ENCODE measurements around the gene OR52K1. TPM values are rescaled to one million over a fixed set of nuclear protein-coding genes. Genes with fewer than 3 reads are reported as not detected.

The OR52K1 gene
- not detected for total RNA-seq
- long read RNA-seq = 0 reads

DNA sequence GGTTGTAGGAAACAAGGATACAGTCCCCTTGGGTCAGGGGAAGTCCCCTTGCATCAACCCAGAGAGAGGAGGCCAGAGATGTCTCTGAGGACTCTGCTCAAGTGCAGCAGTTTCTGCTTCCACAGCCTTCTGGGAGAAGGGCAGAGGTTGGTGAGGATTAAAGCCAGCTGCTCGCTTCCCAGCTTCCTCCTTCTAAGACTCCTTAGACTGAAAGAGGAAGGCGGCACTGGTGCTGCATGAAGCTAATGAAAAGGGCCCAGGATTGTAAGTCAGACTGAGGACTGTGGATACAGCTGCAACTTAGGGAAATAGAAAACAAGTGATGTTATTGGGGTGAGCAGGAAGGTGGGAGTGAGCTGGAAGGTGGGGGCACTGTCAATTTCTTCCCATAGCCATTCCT, at the start of gene OR52K1:
TSS of gene OR52K1 (plus strand) at position 202 of the 400 bp plus-strand sequence. CDS start 6,255 bp downstream, outside the sequence.
- no peak for DNase-seq (ENCODE audit: low spot score)
- intact Hi-C loops (cut with DNase I) = no loop called here

DNA sequence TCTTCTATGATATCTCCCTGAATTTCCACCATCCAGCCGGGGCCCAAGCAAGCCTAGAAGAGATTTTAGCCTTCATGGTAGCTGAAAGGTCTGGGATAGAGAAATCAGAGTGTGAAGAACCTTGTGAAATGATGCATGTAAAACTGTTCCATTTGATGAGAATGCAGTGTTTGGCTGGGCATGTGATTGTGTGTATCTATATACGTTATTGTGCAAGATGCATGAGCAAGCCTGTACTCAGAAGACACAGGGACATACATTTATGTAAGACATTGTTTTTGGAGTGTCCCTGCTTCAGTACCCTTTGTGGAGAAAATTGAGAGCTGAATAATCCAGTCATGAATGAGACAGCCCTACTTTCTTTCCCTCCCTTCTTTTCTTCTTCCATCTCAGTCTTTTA, 48.6 kb upstream of the OR52K1 start:
- no peak for DNase-seq (ENCODE audit: low spot score)
- intact Hi-C loops (cut with DNase I) = no loop called here

GRCh38 chr11:4436411-4436810, 46.0 kb upstream of the OR52K1 start:
- intact Hi-C loops (cut with DNase I) = no loop called here
- no peak for DNase-seq (ENCODE audit: low spot score)

DNA sequence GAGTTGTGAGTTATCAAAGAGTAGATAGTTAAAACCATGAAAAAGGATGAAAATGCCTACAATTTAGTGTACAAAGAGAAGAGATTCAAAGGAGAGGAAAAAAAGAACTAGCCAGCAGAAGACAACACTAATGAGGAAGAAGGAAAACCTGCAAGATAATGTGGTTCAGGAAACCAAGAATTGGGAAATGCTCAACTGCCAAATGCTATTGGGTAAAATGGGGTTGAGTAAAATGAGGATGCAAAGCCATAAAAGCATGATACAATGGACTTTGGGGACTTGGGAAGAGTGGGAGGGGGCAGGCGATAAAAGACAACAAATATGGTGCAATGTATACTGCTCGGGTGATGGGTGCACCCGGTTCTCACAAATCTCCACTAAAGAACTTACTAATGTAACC, 40.9 kb upstream of the OR52K1 start:
- intact Hi-C loops (cut with DNase I) = no loop called here
- no peak for DNase-seq (ENCODE audit: low spot score)

- intact Hi-C loops (cut with DNase I) = no loop called here
- no peak for DNase-seq (ENCODE audit: low spot score)
Observed at GRCh38 chr11:4443232-4443891, 39.1 kb upstream of the OR52K1 start.

GRCh38 chr11:4448995-4449394, 33.5 kb upstream of the OR52K1 start, which contains the start of gene OR52K2:
OR52K2 (plus strand) TSS chr11:4449295; CDS start chr11:4449340, 45 bp downstream.
- no peak for DNase-seq (ENCODE audit: low spot score)
- intact Hi-C loops (cut with DNase I) = no loop called here

GRCh38 chr11:4453118-4453517, 29.3 kb upstream of the OR52K1 start:
- no peak for DNase-seq (ENCODE audit: low spot score)
- intact Hi-C loops (cut with DNase I) = no loop called here

DNA sequence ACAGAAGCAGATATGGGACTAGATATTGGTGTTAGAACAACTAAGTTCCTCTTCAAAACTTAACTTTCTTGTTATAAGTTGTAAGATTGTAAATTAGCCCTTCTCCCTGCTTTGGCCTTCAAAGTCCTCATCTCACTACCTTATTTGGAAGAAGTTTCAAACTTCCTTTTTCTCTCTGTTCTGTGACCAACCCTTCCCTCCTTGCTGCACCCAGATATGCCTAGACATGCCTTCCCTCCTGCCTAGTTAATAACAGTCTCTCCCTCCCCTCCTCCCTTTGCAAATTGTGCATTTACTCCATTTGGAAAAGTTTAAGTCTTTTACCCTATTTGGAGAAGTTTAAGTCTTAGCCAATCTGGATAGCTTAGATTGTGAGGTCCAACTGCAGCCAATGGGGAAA, 28.4 kb upstream of the OR52K1 start:
- intact Hi-C loops (cut with DNase I) = no loop called here
- no peak for DNase-seq (ENCODE audit: low spot score)

DNA sequence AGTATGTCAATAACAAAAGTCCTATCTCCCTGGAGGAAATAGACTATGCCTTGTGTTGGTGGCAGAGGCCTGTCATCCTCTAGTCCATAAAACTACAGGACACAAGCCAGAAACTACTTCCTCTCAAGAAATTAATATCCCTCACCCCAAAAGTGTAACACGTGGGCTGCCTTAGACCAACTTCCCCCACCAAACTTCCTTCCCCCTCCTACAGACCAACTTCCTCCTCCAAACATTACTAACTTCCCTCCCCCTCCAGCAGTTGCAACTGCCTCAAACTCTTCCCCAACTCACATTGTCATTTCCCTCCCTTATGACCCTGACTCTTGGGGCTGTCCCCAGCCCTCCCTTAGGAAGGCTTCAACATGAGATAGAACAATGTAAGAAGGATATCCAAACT, 27.0 kb upstream of the OR52K1 start:
- peak; percentile 78 for DNase-seq (ENCODE audit: low spot score)
- intact Hi-C loops (cut with DNase I) = no loop called here

GRCh38 chr11:4459500-4459899, 22.9 kb upstream of the OR52K1 start:
- DNase-seq (ENCODE audit: low spot score) = peak; percentile 83
- intact Hi-C loops (cut with DNase I) = no loop called here

GRCh38 chr11:4460151-4460550, 22.3 kb upstream of the OR52K1 start:
- no peak for DNase-seq (ENCODE audit: low spot score)
- intact Hi-C loops (cut with DNase I) = no loop called here

DNA sequence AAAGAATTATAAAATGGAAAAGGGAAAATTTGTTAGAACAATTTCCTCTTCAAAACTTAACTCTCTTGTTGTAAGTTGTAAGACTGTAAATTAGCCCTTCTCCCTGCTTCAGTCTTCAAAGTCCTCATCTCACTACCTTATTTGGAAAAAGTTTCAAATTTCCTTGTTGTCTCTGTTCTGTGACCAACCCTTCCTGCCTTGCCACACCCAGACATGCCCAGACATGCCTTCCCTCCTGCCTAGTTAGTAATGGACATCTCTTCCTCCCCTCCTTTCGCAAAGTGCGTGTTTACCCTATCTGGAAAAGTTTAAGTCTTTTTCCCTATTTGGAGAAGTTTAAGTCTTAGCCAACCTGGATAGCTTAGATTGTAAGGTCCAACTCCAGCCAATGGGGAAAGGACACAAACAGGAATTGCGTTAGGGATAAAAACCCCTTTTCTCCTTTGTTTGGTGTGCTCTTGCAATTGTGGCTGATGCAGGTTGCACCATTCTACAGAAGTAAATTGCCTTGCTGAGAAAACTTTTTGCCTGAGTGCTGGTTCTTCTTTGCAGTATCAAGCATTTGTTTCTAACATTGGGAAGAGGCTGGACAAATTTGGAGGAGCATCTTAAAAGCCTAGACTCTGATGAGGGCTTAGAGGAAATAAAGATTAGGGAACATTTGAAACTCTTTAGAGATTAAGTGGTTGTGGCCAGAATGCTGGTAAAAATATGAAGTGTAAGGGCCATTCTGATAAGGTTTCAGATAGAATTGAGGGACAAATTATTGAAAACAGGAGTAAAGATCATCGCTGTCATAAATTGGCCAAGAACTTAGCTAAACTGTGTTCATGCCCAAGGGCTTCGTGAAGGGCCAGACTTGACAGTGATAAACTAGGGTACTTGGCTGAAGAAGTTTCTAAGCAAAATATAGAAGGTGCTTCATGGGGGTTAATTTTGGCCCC, 18.0 kb upstream of the OR52K1 start:
- intact Hi-C loops (cut with DNase I) = no loop called here
- DNase-seq (ENCODE audit: low spot score) = no peak

DNA sequence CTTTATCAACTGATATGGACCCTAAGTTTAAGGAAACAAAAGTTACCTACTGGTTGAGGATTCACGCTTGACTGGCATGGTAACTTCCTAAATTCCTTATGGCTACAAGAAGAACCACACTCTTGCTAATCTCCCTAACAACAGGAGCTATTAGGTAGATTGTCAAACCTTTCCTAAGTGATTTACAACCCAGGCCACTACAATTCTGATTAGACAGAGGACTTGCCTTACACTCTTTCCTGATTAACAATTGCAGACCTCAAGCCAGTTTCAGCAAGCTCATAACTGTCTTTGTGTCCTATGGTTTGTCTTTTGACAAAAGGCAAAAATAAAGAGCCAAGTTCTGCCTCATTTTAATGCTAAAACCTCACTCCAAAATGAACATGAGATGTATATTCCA, 17.0 kb upstream of the OR52K1 start:
- intact Hi-C loops (cut with DNase I) = no loop called here
- no peak for DNase-seq (ENCODE audit: low spot score)

GRCh38 chr11:4466131-4466870, 16.1 kb upstream of the OR52K1 start:
- no peak for DNase-seq (ENCODE audit: low spot score)
- intact Hi-C loops (cut with DNase I) = no loop called here

GRCh38 chr11:4466871-4467442, 15.5 kb upstream of the OR52K1 start:
- DNase-seq (ENCODE audit: low spot score) = no peak
- intact Hi-C loops (cut with DNase I) = no loop called here

- intact Hi-C loops (cut with DNase I) = no loop called here
- no peak for DNase-seq (ENCODE audit: low spot score)
Observed at GRCh38 chr11:4467811-4468606, 14.4 kb upstream of the OR52K1 start.

DNA sequence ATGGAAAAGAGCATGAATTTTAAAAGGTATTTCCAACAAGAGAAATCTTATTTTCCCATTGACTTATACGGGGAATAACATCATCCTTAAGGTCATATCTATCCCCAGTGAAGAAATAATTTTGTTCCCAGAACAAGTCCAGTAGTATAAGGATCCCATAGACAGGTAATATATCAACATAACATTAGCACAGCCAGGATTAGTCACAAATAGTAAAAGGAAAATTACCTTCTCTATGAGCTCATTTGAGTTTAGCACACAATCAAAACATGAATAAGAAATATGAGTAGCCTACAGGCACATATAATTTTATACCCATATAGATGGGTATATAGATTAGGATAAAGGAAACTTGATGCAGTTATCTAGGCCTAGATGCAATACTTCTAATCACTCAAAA, 2.8 kb upstream of the OR52K1 start:
- intact Hi-C loops (cut with DNase I) = no loop called here
- DNase-seq (ENCODE audit: low spot score) = no peak

- intact Hi-C loops (cut with DNase I) = no loop called here
- DNase-seq (ENCODE audit: low spot score) = no peak
Observed at GRCh38 chr11:4480577-4481239, 1.7 kb upstream of the OR52K1 start.

- intact Hi-C loops (cut with DNase I) = no loop called here
- no peak for DNase-seq (ENCODE audit: low spot score)
Observed at GRCh38 chr11:4481240-4481582, 1.2 kb upstream of the OR52K1 start.
